ENCODE measurements around the gene CORO1A. TPM values are rescaled to one million over a fixed set of nuclear protein-coding genes. Genes with fewer than 3 reads are reported as not detected.

Gene CORO1A
- 24.9 TPM for total RNA-seq (ENCODE audit: unreplicated experiment)
- long read RNA-seq, transcript CORO1A-201 (11 exons, 1,803 nt), result major isoform, 27 of 29 reads
- long read RNA-seq, partial matches to known transcripts, result 1 of 29 reads
- long read RNA-seq, other reads (novel, unspliced or antisense), result 1 of 29 reads

DNA sequence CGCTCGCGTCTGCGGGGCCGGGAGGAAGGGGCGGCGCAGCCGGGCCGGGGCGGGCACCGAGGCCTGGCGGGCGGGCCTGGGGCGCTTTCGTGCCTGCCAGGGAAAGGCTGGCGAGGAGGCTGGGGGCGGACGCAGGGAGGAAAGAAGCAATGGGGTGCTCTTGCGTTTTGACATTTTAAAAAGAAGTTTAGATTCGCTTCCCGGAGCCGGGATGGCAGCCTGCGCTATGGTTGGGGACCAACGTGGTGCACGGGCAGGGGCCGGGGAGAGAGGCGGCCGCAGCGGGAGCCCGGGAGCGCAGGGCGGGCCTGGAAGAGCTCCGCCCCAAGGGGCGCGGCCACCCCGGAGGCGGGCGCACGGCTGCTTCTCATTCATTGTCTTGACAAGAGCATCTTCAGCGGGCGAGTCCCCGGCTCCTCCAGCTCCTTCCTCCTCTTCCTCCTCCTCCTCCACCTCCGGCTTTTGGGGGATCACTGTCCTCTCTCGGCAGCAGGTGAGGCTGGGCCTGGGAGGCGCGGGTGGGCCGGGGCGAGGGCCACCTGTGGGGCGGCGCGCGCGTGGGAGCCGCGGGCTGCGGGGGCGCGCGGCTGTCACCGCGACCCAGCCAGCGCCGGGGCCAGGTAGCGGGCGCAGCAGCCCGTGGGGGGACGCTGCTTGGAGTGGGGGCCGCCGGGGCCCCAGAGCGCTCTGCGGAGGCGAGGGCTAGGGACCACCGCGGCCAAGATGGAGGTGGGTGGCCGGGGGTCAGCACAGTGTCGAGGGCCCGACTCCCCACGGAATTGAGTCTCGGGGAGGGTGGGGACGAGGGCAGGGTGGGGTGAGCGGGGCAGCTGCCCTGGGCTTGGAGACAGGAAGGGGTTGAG is at the start of gene CORO1A:
CORO1A (plus strand) TSS at position 370 of the 863 bp plus-strand sequence. CDS start 1,608 bp downstream, outside the sequence.
- TF ChIP-seq, protein P1, sequence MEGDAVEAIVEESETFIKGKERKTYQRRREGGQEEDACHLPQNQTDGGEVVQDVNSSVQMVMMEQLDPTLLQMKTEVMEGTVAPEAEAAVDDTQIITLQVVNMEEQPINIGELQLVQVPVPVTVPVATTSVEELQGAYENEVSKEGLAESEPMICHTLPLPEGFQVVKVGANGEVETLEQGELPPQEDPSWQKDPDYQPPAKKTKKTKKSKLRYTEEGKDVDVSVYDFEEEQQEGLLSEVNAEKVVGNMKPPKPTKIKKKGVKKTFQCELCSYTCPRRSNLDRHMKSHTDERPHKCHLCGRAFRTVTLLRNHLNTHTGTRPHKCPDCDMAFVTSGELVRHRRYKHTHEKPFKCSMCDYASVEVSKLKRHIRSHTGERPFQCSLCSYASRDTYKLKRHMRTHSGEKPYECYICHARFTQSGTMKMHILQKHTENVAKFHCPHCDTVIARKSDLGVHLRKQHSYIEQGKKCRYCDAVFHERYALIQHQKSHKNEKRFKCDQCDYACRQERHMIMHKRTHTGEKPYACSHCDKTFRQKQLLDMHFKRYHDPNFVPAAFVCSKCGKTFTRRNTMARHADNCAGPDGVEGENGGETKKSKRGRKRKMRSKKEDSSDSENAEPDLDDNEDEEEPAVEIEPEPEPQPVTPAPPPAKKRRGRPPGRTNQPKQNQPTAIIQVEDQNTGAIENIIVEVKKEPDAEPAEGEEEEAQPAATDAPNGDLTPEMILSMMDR (IDR thresholded peaks at IDR 0.05; ENCODE audit: unreplicated experiment), result no peak
- Mint-ChIP-seq H3K9me3 (ENCODE audit: unreplicated experiment) (no peaks in the 10 kb centered on the region), H3K27ac (ENCODE audit: unreplicated experiment) (no peak within 1 kb of the TSS), H3K4me1 (ENCODE audit: unreplicated experiment) (no peaks in the 10 kb centered on the region), H3K27me3 (ENCODE audit: unreplicated experiment) (peaks cover 9% of the 10 kb centered on the region), H3K4me3 (ENCODE audit: unreplicated experiment) (peak within 1 kb of the TSS; percentile 87), H3K36me3 (ENCODE audit: low read depth, unreplicated experiment) (no peaks in the 10 kb centered on the region)
- peak; percentile 77 for DNase-seq (ENCODE audit: low spot score)

DNA sequence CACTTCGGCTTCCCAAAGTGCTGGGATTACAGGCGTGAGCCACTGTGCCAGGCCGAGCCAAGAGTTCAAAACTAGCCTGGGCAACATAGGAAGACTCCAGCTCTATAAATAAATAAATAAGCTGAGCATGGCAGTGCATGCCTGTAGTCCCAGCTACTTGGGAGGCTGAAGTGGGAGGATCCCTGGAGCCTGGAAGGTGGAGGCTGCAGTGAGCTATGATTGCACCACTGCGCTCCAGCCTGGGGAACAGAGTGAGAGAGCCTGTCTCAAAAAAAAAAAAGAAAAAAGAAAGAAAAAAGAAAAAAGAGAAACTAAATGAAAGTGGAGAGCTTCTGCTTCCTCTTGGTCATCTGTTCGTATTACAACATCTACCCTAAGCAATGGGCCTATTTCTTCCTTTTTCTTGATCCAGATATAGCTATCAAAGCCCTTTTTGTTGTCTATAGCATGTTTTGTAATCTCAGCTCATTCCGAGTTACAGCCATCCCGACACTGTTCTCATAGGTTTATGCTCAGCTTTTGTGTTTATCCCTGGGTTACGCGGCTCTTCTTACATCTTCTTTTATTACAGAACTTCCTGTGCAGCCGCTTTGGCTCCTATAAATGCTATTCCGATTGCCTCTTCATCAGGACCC is 46.3 kb upstream of the CORO1A start:
- Mint-ChIP-seq H3K4me1 (ENCODE audit: unreplicated experiment) (peaks cover 5% of the 10 kb centered on the region), H3K36me3 (ENCODE audit: low read depth, unreplicated experiment) (no peaks in the 10 kb centered on the region), H3K27ac (ENCODE audit: unreplicated experiment) (no peak overlapping the region), H3K4me3 (ENCODE audit: unreplicated experiment) (no peak overlapping the region), H3K27me3 (ENCODE audit: unreplicated experiment) (no peaks in the 10 kb centered on the region), H3K9me3 (ENCODE audit: unreplicated experiment) (no peaks in the 10 kb centered on the region)
- no peak for DNase-seq (ENCODE audit: low spot score)
- TF ChIP-seq, protein P1 (IDR thresholded peaks at IDR 0.05; ENCODE audit: unreplicated experiment), result no peak

DNA sequence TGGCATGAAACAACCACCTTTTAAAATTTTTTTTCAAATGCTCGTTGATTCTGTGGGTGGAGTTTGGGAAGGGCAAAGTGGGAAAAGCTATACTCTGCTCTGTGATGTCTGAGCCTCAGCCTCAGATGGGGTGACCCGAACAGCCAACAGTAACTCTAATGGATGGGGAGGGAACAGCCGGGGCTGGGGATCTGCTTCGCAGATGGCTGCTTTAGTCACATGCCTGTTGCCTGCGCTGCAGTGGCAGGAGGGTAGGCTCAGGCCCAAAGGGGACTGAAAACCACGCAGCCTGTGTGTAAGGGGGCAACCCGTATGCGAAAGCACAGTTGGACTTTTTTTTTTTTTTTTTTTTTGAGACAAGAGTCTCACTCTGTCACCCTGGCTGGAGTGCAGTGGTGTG is 45.5 kb upstream of the CORO1A start:
- Mint-ChIP-seq H3K27ac (ENCODE audit: unreplicated experiment) (no peak overlapping the region), H3K36me3 (ENCODE audit: low read depth, unreplicated experiment) (no peaks in the 10 kb centered on the region), H3K4me1 (ENCODE audit: unreplicated experiment) (peaks cover 5% of the 10 kb centered on the region), H3K9me3 (ENCODE audit: unreplicated experiment) (no peaks in the 10 kb centered on the region), H3K27me3 (ENCODE audit: unreplicated experiment) (no peaks in the 10 kb centered on the region), H3K4me3 (ENCODE audit: unreplicated experiment) (no peak overlapping the region)
- DNase-seq (ENCODE audit: low spot score), result no peak
- TF ChIP-seq, protein P1 (IDR thresholded peaks at IDR 0.05; ENCODE audit: unreplicated experiment), result no peak

DNA sequence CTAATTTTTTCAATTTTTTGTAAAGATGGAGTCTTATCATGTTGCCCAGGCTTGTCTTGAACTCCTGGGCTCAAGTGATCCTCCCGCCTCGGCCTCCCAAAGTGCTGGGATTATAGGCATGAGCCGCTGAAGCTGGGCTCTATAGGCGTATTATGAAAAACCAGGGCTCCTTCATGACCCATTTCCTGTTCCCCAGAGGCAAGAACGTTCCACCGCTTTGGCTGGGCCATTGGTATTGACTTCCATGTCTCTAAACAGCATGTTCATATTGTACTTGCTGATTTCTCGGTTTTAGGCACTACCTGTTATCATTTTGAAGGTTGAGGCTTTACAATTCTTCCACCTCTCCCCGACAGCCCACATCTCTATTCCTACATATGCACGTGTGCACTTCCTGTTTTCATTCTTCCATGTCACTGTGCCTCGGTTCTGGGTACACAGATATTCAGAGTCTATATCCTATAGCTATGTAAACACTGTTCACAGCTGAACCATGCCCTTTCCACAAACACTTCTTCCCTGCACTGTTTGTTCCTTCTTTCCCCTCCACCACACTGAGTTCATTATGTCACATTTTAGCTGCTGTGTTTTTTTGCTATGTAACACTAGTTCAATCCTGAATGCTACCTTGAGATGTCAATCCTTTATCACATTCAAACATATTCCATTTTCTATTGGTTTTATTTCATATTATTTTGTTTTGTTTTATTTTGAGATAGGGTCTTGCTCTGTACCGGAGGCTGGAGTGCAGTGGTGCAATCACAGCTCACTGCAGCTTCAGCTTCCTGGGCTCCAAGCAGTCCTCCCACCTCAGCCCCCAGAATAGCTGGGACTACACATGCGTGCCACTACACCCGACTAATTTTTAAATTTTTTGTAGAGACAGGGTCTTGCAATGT is 43.6 kb upstream of the CORO1A start:
- H3K36me3 Mint-ChIP-seq (ENCODE audit: low read depth, unreplicated experiment), result no peaks in the 10 kb centered on the region
- peaks cover 5% of the 10 kb centered on the region for H3K4me1 Mint-ChIP-seq (ENCODE audit: unreplicated experiment)
- H3K9me3 Mint-ChIP-seq (ENCODE audit: unreplicated experiment), result no peaks in the 10 kb centered on the region
- no peak overlapping the region for H3K27ac Mint-ChIP-seq (ENCODE audit: unreplicated experiment)
- no peak overlapping the region for H3K4me3 Mint-ChIP-seq (ENCODE audit: unreplicated experiment)
- TF ChIP-seq, protein P1 (IDR thresholded peaks at IDR 0.05; ENCODE audit: unreplicated experiment), result no peak
- no peak for DNase-seq (ENCODE audit: low spot score)
- no peaks in the 10 kb centered on the region for H3K27me3 Mint-ChIP-seq (ENCODE audit: unreplicated experiment)
